Keratinocyte (primary cell): ENCODE measurements around the gene OBSL1. TPM values are rescaled to one million over a fixed set of nuclear protein-coding genes. Genes with fewer than 3 reads are reported as not detected.

Source experiments
- DNase-seq: peaks from one replicate; pipeline ENCODE4 v3.0.0-alpha.2; 2011; ENCODE audit warnings: low read depth, missing footprints, low spot score
- FAIRE-seq: peaks from 2 replicates; lab custom pipeline; 2011; peaks lifted over from hg19 to GRCh38; lab: Jason Lieb, UNC
- H2AFZ ChIP-seq: 2 replicates; pipeline ENCODE4 v1.6.0; 2012; ENCODE audit warnings: low read length, control low read depth, inconsistent platforms; ENCODE audit not compliant: control insufficient read depth
- H3K27ac ChIP-seq: 2 replicates; pipeline ENCODE4 v1.5.1; 2011; ENCODE audit warnings: low read length; ENCODE audit not compliant: control insufficient read depth, insufficient read depth
- H3K27me3 ChIP-seq: 3 replicates; pipeline ENCODE4 v1.6.0; 2011; ENCODE audit warnings: low read length; ENCODE audit not compliant: control insufficient read depth, insufficient read depth; ENCODE audit errors: extremely low read depth
- H3K36me3 ChIP-seq, 2 experiments: 2 replicates in 1 of 2; 3 replicates in 1 of 2; pipeline ENCODE4 v1.5.1; 2011; ENCODE audit warnings: low read length in 2 of 2, mild to moderate bottlenecking in 1 of 2; ENCODE audit not compliant: control insufficient read depth in 2 of 2, insufficient read depth in 2 of 2; ENCODE audit errors: extremely low read depth in 1 of 2
- H3K4me1 ChIP-seq: 3 replicates; pipeline ENCODE4 v1.5.1; 2011; ENCODE audit warnings: low read length; ENCODE audit not compliant: control insufficient read depth, insufficient read depth; ENCODE audit errors: extremely low read depth
- H3K4me2 ChIP-seq: 3 replicates; pipeline ENCODE4 v1.6.0; 2011; ENCODE audit warnings: low read depth, low read length; ENCODE audit not compliant: control insufficient read depth, insufficient read depth; ENCODE audit errors: extremely low read depth
- H3K4me3 ChIP-seq, 3 experiments: fragments of 200-600 bp in 1 of 3; sonication (generic) in 1 of 3; 2 replicates in 2 of 3; 3 replicates in 1 of 3; pipeline ENCODE4 v1.5.1; 2011 to 2016; ENCODE audit warnings: low read length in 3 of 3, mild to moderate bottlenecking in 3 of 3, control low read depth in 2 of 3, inconsistent platforms in 1 of 3, low read depth in 1 of 3, mixed read lengths in 1 of 3, mixed run types in 1 of 3, moderate library complexity in 1 of 3; ENCODE audit not compliant: control insufficient read depth in 2 of 3, insufficient read depth in 2 of 3; ENCODE audit errors: extremely low read depth in 1 of 3
- H3K79me2 ChIP-seq: 2 replicates; pipeline ENCODE4 v1.6.0; 2012; ENCODE audit warnings: low read length; ENCODE audit not compliant: control insufficient read depth, insufficient read depth
- H3K9ac ChIP-seq: 3 replicates; pipeline ENCODE4 v1.6.0; 2011; ENCODE audit warnings: low read length; ENCODE audit not compliant: control insufficient read depth, insufficient read depth; ENCODE audit errors: extremely low read depth
- H3K9me1 ChIP-seq: 3 replicates; pipeline ENCODE4 v1.6.0; 2011; ENCODE audit warnings: low read length; ENCODE audit not compliant: control insufficient read depth, insufficient read depth; ENCODE audit errors: extremely low read depth
- H3K9me3 ChIP-seq: 2 replicates; pipeline ENCODE4 v1.5.1; 2012; ENCODE audit warnings: low read depth, low read length; ENCODE audit not compliant: control insufficient read depth
- H4K20me1 ChIP-seq: 3 replicates; pipeline ENCODE4 v1.6.0; 2011; ENCODE audit warnings: low read length; ENCODE audit not compliant: control insufficient read depth, insufficient read depth; ENCODE audit errors: extremely low read depth
- CTCF ChIP-seq, 3 experiments: IDR thresholded peaks in 1 of 3; conservative IDR thresholded peaks in 1 of 3; optimal IDR thresholded peaks in 1 of 3; 2 replicates in 2 of 3; 3 replicates in 1 of 3; pipeline versions ENCODE3 to v1.5.1; 2011; ENCODE audit warnings: low read length in 3 of 3, mild to moderate bottlenecking in 3 of 3, moderate library complexity in 2 of 3, control low read depth in 1 of 3, inconsistent platforms in 1 of 3; ENCODE audit not compliant: insufficient read depth in 2 of 3; ENCODE audit errors: extremely low read depth in 1 of 3
- EZH2 ChIP-seq: IDR thresholded peaks from one replicate; pipeline ENCODE4 v1.6.1; 2012; ENCODE audit warnings: inconsistent platforms, mild to moderate bottlenecking, low read length, moderate library complexity
- dilution Hi-C: fragments of 300-500 bp; cut with MboI; formaldehyde crosslinking; loops from one replicate; pipeline ENCODE4 v1.7.0; 2020; ENCODE audit warnings: low sequenced_read_pairs; ENCODE audit not compliant: extremely low pct_ligation_motif_present
- polyA plus RNA-seq, 5 experiments: library from polyadenylated mRNA; depleted of rRNA in 3 of 5; stranded (reverse) in 3 of 5; stranded (forward) in 1 of 5; unstranded in 1 of 5; fragments of >200 nt; gene quantifications; 1 replicate in 1 of 5; 2 replicates in 3 of 5; 3 replicates in 1 of 5; pipeline versions ENCODE4 v1.2.1 to v1.2.3, GENCODE V29; 2011 to 2012; ENCODE audit warnings: missing spikeins in 2 of 5, low read depth in 1 of 5, low replicate concordance in 1 of 5

Gene OBSL1
- polyA plus RNA-seq, 1 donor (not counting 4 experiments of a cell fraction or from before 2014, with no cell fraction given), result 9.3 TPM

DNA sequence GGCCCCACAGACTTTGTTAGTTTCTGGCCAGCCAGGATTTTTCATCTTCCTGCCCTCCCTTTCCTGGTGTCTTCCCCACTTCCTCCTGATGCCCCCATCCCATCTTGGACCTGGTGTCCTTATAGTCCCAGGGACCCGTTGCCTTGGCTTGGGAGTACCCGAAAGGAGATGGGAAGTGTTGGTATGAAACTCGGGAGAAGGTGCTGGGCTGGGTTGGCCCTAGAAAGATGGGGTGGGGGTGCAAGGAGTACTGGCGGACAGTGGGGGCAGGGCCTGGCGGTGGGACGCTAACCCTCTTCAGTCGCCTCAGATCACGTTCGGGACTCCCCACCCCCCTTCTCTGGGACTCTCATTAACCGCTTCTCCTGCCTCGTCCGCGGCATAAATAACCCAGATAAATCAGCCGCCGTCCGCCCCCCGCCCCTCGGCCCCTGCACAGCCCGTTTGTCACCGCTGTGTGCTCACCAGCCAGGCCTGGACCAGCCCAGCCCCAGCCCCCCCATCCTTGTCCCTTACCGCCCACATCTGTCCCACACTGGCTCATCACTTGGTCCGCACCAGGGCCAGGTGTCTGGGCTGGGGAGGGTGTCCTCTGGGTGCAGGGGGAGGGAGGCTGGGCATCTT lies 60.7 kb downstream of the OBSL1 start:
- Histone ChIP-seq H3K9me1 (no peaks in the 10 kb centered on the region), H3K79me2 (no peaks in the 10 kb centered on the region), H2AFZ (no peak overlapping the region), H3K27me3 (peaks cover 61% of the 10 kb centered on the region), H3K4me1 (no peaks in the 10 kb centered on the region), H3K27ac (no peak overlapping the region), H3K9me3 (no peaks in the 10 kb centered on the region), H3K4me2 (no peak overlapping the region), H3K4me3 (no peak overlapping the region), H4K20me1 (peaks cover 4% of the 10 kb centered on the region), H3K9ac (no peak overlapping the region), H3K36me3 (peaks cover 0 to 5% of the 10 kb centered on the region in 2 experiments)
- no peak for DNase-seq
- TF ChIP-seq CTCF (optimal IDR thresholded peaks at IDR 0.05 in 1 of 3, IDR thresholded peaks at IDR 0.05 in 1 of 3, conservative IDR thresholded peaks at IDR 0.05 in 1 of 3; ENCODE audit: extremely low read depth in 1 of 3, insufficient read depth in 2 of 3, low read length in 3 of 3) (no peak), EZH2 (peak; percentile 78)
- no peak for FAIRE-seq
- dilution Hi-C loops, result no loop called here

DNA sequence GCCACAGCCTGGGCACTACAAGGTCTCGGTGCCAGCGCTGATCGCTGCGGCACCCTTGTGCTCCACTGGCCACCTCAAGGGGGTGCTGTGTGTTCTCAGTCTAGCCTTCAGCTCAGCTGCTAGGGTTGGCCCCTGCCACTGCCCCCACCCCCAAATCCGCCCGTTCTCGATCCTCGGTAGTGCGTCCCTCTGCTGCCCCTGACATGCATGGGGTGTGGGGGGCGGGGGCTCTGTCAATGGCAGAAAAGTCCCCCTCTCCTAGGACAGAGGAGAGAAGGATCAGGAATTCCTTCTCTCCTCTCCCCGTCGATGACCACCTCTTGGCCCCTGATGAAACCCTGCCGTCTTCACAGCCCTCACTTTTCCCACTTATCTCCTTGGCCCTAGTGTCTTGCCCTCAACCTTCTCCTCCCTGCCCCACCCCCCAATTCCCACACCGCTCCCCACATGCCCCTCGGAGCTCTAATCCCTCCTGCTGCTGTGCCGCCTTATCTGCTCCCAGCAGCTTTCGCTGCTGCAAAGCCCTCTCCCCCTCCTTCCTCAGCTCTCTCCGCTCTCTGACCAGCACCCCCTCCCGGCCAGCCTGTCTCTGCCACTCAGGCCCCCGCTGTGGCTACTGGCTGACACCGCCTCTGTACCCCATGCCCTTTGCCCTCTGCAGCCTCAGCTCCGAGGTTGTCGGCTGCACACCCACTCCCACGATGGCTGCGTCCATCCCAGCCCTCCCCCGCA lies 61.4 kb downstream of the OBSL1 start:
- FAIRE-seq (no peak), DNase-seq (no peak)
- Histone ChIP-seq H3K36me3 (peaks cover 0 to 7% of the 10 kb centered on the region in 2 experiments), H2AFZ (no peak overlapping the region), H3K27ac (no peak overlapping the region), H3K27me3 (peaks cover 55% of the 10 kb centered on the region), H3K9me3 (no peaks in the 10 kb centered on the region), H3K9ac (no peak overlapping the region), H3K79me2 (no peaks in the 10 kb centered on the region), H3K4me2 (peak overlapping the region; percentile 32), H3K4me3 (no peak overlapping the region), H4K20me1 (peaks cover 4% of the 10 kb centered on the region), H3K9me1 (no peaks in the 10 kb centered on the region), H3K4me1 (no peaks in the 10 kb centered on the region)
- TF ChIP-seq EZH2 (peak; percentile 89), CTCF (optimal IDR thresholded peaks at IDR 0.05 in 1 of 3, IDR thresholded peaks at IDR 0.05 in 1 of 3, conservative IDR thresholded peaks at IDR 0.05 in 1 of 3; ENCODE audit: extremely low read depth in 1 of 3, insufficient read depth in 2 of 3, low read length in 3 of 3) (peak; percentile 77 to 94 (median 92))
- dilution Hi-C loops, result no loop called here
